T-helper 9 cell (primary cell): ENCODE measurements around the gene SLC25A17.
"Not testable (repeated sequence)": the region's sequence is repeated elsewhere in the genome, so short reads cannot be mapped to it uniquely, and the experiment has no call there.

ENCODE experiments used
- DNase-seq: peaks from one replicate; pipeline ENCODE4 v3.0.0-alpha.2; 2020

The SLC25A17 gene

DNA sequence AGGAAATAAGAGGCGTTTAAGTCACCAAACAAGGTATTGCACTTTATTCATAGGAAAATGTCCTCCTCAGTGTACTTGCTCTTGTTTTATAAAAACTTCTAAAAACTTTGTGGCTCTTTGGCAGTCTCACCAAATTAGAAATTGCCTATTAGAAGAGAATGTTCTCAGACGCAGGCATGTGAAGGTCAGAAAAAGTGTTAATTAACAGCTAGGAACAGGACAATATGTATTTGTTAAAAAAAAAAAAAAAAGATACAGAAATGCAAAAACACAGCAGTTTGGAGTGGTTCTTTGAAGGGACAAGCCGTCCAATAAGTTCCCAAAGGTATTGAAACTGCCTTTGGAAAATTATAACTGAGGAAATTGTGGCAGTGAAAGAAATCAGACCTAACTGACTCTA, 67.9 kb downstream of the SLC25A17 start:
- no peak for DNase-seq

DNA sequence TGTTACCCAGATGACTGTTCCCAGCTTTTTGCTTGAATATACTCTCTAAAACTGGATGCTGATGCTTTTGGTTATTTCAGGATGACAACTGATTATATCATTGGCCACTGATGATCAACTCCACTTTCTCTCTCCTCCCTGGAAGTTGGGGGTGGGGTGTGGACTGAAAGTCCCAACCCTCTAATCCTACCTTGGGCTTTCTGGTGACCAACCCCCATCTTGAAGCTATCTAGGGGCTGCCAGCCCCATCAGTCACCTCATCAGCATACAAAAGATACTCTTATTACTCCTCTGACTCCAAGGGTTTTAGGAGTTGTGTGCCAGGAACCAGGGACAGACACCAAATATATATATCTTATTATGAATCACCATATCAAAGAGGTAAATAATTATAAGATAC, 69.3 kb downstream of the SLC25A17 start:
- no peak for DNase-seq

DNA sequence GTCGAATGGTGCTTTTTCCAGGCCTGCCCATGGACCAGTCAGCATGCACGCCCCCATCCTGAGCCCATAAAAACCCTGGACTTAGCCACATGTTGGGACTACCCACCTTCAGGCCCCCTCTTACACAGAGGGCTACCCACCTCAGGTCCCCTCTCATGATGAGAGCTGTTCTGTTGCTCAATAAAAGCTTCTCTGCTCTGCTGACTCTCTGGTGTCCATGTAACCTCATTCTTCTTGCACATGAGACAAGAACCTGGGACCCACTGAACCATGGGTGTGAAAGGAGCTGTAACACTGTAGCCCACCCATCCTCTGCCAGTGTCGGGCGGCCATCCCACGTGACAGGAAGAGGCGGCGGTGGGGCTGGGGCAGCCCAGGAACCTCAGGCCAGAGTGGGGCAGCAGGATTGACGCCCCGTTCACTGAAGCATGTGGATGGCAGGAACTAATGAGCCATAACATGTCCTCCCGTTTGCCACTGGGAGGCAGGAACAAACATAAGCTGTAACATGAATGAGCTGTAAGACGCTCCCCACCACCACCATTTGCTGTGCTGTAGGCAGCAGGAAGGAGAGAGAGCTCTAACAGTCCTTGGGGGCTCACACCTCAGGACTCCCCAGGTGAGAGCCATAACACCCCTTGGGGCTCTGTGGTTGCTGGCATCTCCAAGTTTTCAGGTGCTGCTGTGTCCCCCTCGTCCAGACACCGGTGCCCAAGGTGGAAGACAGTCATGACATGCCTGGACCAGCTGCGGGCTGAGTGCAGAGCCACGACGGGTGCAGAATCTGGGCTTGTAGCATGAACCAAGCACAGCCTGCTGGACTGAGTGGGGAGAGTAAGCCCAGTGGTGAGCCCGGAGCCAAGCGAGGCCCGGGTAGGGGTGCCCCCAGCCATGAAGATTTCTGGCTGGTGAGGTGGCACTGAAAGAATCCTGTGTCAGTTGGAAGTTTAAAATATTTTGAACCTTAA, 70.5 kb downstream of the SLC25A17 start:
- no peak for DNase-seq

DNA sequence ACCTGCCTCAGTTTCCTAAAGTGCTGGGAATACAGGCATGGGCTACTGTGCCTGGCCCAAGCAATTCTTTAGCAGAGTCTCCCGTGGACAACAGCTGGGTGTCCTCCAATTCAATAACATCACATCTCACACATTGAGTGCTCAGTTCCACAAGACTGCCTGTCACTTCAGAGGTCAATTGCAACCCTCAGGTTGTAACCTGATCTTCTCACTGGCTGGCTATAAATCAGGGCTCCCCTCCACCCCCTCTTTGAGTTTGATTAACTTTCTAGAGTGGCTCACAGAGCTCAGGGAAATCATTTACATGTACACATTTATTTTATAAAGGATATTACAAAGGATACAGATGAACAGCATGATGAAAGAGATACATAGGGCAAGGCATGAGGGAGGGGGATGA, 71.8 kb downstream of the SLC25A17 start:
- no peak for DNase-seq

DNA sequence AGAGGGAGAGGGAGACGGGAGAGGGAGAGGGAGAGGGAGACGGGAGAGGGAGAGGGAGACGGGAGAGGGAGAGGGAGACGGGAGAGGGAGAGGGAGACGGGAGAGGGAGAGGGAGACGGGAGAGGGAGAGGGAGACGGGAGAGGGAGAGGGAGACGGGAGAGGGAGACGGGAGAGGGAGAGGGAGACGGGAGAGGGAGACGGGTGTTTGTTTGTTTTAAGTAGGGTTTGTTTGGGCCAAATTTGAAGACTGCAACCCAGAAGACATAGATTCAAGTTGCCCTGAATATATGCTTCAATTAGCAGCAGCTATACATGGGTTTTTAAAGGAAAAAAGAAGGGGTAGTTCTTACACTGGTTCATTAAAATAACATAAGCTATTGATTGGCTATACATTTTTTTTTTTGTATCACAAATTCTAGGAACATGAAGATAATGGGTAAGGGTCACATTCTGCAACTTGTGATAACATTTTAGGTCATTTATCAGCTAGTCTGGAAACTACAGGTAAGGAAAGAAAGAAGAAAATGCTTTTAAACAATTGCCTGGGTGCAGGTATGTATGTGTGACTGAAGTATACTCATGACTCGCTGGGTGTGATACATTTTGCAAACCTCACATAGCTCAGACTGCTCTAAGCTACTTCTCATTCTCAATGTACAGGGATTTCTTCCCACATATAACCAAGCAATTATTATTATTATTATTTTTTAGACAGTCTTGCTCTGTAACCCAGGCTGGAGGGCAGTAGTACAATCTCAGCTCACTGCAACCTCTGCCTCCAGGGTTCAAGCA, 72.5 kb downstream of the SLC25A17 start:
- no peak for DNase-seq

DNA sequence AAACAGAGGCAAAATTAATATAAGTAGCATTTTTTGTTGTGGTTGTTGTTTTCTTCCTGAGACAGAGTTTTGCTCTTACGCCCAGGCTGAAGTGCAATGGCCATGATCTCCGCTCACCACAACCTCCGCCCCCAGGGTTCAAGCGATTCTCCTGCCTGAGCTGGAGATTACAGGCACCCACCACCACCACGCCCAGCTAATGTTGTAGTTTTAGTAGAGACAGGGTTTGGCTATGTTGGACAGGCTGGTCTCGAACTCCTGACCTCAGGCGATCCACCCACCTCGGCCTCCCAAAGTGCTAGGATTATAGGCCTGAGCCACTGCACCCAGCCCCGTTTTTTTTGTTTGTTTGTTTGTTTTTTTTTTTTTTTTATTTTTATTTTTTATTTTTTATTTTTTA, 75.4 kb downstream of the SLC25A17 start:
- no peak for DNase-seq

DNA sequence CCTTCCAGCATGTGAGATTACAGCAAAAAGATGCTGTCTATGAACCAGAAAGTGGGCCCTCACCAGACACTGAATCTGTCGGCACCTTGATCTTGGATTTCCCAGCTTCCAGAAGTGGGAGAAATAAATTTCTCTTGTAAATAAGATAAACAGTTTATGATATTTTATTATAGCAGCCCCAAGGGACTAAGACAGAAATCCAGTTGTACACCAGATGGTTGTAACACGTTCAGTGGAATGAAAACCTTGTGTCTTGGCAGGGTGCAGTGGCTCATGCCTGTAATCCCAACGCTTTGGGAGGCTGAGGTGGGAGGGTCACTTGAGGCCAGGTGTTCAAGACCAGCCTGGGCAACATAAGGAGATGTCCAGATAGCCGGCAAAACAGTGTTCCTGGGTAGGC, 78.0 kb downstream of the SLC25A17 start:
- DNase-seq = no peak

DNA sequence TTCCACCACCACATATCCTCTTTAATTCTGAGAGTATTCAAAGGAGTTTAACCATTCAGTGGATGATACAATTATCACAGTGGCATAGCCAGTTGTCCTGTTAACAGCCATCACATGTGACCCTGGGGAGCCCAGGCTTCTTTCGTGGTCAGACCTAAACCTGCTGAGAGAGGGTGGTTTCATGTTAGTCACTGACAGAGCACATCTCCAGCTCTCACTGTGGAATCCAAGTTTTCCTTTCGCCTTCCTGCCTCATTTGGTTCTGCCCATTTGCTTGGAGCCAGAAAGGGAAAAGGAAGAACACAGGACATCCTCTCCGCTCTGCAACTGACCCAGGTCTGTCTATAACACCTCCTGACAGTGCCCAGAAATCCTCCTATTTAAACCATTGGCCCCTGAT, 79.4 kb downstream of the SLC25A17 start:
- DNase-seq = no peak

DNA sequence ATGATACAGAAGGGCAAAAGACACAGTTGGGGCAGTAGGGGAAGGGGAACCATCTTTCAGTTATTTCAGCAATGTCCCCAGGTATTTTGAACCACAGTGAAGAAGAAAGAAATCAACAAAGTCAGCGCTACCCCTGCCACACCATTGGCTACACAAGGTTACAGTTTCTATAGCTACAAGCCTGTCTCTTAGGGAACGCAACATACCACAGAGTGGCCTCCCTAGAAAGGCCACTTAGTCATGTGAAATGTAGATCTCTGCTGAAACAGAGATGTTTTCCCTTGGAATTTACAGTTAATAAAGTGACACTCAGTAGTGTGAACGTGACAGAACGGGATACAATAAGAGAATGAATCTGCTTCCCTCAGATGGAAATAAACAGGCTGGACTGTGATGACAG, 85.2 kb downstream of the SLC25A17 start:
- no peak for DNase-seq

DNA sequence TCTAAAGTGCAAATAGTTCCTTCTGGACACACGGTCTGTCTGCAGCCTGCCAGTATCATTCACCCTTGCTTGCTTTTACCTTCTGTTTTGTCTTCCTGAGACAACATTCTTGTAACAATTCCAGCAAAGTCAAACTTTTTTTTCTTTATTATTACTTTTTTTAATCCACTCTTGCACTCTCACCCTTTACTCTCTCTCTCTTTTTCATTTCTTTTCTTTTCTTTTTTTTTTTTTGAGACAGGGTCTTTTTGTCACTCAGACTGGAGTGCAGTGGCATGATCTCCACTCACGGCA, 86.2 kb downstream of the SLC25A17 start:
- no peak for DNase-seq

DNA sequence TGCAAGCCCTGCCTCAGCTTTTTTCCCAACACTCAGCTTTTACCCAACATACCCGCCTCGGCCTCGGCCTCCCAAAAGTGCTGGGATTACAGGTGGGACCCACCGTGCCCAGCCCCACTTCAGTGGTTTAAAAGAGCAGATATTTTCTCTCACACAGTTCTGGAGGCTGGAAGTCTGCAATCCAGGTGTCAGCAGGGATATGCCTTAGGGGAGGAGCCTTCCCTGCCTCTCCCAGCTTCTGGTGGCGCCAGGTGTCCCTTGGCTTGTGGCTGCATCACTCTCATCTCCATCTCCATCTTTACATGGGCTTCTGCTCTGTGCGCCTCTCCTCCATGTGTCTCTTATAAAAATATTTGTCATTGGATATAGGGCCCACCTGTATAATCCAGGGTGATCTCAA, 89.9 kb downstream of the SLC25A17 start:
- no peak for DNase-seq

DNA sequence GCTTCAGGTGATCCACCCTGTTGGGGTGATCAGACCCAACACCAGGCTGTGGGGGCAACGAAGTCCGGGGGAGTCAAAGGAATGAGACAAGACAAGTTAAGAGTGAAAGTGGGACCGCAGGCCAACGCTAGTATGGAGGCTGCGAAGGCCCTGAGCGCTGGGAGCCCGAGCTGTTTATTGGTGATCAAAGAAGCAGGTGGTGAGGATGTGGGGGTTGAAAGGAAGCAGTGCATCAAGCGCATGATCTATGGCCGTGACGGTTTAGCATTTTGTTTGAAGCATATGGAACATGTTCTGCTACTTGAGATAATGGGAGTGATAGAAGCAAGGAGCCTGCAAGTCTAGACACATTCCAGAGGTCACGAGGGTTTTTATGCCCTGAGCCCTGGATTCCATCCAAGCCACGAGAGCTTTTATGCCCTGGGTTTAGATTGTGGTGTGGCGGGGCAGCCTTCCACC, 90.4 kb downstream of the SLC25A17 start:
- DNase-seq = peak; percentile 48

DNA sequence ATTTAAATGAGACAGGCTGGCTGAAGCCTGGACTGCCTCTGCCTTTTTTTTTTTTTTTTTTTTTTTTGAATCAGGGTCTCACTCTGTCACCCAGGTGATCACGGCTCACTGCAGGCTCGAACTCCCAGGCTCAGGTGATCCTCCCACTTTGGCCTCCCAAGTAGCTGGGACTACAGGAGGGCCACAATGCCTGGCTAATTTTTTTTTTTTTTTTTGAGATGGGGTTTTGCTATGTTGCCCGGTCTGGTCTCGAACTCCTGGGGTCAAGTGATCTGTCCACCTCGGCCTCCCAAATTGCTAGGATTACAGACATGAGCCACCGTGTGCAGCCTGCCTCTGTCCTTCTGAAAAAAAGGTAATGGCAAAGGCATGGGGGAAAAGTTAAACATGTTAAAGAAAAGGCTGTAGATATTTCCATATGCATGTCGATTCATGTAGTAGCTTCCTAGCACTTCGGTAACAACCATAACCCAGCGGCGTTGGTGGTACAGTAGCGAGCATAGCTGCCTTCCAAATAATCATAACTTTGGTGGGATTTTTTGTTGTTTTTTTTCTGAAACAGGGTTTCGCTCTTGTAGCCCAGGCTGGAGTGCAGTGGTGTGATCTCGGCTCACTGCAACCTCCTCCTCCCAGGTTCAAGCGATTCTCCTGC, 91.1 kb downstream of the SLC25A17 start:
- DNase-seq = no peak

DNA sequence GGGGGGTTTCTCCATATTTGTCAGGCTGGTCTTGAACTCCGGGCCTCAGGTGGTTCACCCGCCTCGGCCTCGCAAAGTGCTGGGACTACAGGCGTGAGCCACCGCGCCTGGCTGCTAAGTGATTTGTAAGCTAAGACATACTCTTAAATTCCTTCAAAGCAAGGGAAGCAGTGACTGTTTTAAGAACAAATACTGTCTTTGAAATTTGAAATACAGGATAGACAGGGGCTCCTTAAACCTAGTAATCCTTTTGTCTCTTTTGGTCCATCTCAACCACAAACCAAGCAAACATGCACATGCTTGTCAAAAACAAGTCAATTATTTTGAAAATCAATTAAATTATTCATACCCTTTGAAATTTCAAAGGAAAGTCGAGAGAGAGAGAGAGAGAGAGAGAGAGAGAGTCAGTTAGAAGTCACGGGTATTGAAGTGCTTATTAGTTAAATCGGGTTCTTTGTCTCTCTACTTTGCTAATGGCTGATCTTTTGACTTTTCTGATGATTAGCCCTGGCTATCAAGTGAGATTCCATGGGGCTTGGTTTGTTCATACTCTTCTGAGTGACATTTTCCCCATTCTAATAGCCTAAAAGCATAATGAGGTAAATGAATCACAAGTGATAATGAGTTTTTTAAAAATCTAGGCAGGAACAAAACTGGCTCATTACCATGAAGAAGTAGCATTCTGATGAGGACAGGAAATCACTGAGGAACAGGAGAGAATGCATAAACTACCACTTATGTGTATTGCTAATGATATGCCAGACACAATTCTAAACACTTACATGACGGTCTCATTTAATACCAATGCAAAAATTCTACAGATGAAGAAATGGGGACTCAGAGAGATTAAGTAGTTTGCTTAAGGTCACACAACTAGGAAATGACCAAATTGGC, 91.8 kb downstream of the SLC25A17 start:
- no peak for DNase-seq

DNA sequence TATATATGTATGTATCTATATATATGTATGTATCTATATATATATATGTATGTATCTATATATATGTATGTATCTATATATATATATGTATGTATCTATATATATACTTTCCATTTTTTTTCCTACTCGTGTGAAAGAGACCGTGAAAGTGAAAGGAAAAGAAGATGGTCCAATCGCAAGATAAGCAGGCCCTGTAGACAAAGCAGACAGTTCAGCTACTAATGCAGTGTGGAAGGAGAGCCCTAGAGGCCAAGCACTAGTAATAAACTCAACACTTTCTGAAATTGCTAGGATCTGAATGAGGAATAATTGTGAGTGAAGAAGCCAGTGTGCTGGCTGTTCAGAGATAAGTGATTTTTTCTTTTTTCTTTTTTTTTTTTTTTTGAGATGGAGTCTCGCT, 92.6 kb downstream of the SLC25A17 start:
- DNase-seq = no peak

DNA sequence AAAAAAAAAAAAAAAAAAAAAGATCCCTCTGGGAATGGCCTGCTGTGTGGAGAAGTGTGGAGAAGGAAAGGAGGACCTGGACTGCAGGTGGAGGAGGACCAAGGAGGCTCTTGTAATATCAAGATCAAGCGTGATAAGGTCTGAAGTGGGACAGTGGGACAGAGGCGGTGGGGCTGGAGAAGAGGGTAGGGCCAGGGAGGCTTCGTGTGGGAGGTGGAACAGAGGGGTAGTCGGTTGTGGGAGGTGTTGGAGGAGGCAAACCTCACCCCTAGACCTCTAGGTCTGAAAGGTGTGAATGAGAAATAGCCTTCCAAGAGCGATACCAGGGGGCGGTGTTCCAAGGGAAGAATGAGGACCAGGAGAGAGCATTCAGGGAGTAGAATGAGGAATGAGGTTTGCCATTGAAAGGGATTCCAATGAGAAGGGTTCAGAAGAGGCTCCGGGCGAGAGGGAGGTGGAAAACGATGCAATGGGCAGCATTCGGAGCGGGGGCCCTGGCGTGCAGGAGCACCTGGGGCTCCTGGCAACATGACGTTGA, 95.7 kb downstream of the SLC25A17 start:
- no peak for DNase-seq

DNA sequence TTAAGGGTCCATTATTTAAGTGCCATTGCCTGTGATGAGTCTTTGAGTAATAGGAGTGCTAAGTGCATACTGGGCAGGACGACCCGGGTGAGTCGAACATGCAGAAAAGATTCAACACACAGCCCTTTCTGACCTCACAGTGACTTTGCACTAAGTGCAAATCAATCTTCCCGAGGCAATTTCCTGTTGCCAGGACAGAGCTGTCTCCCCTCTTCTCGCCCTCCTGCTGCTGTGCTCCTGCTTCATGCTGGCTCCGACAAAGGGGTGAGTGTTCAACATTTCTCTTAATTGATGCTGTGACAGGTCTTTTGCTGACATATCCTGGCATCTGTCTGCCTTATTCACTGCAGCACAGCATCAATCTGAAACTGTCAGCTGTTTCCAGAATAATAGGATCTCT, 97.9 kb downstream of the SLC25A17 start:
- DNase-seq = no peak

DNA sequence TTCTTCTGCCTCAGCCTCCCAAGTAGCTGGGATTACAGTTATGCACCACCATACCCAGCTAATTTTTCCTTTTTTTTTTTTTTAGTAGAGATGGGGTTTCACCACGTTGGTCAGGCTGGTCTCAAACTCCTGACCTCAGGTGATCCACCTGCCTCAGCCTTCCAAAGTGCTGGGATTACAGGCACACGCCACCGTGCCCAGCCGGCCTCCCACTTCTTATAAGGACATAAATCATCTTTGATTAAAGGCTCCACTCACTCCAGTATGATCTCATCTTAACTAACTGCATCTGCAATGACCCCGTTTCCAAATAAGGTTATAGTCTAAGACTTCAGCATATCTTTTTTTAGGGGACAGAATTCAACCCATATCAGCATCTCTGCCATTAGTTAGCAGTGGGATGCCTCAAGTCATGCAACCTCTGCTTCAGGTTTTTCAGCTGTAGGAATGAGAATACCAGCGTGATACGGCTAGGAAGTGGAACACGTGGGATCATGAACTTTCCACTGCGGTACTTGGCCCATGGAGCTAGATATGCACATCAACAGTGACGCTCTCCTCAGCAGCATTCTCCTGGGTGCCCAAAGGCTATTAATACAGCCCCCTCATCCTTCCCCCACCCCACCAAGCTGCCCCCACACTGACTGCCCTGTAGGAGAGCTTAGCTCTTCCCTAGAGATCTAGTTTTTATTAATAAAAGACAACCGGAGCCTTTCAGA, 98.4 kb downstream of the SLC25A17 start:
- DNase-seq = no peak

DNA sequence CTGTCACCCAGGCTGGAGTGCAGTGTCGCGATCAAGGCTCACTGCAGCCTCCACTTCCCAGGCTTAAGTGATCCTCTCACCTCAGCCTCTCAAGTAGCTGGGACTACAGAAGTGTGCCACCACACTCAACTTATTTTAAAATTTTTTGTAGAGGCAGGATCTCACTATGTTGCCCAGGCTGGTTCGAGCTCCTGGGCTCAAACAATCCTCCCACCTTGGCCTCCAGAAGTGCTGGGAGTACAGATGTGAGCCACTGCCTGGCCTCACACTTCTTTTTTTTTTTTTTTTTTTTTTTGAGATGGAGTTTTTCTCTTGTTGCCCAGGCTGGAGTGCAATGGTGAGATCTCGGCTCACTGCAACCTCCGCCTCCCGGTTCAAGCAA, 99.0 kb downstream of the SLC25A17 start:
- not testable (repeated sequence) for DNase-seq
